Ascending aorta (tissue), 2 donors: ENCODE measurements around the gene DMD. TPM values are rescaled to one million over a fixed set of nuclear protein-coding genes. Genes with fewer than 3 reads are reported as not detected.

Experiments used
- DNase-seq, 2 donors: peaks; one replicate each; pipeline ENCODE4 v3.0.0-alpha.2; 2019; ENCODE audit warnings: low spot score in 2 of 2
- H3K27ac ChIP-seq, 2 donors: fragments of 200-600 bp; sonication (generic); one replicate each; pipeline ENCODE4 v1.5.1; 2016 to 2017; ENCODE audit warnings: mild to moderate bottlenecking in 1 of 2
- H3K27me3 ChIP-seq: fragments of 200-600 bp; sonication (generic); one replicate; pipeline ENCODE4 v1.5.1; 2017
- H3K36me3 ChIP-seq, 2 donors: fragments of 200-600 bp; sonication (generic); one replicate each; pipeline ENCODE4 v1.5.1; 2016
- H3K4me1 ChIP-seq, 2 donors: fragments of 200-600 bp; sonication (generic); one replicate each; pipeline ENCODE4 v1.5.1; 2016 to 2017; ENCODE audit warnings: mild to moderate bottlenecking in 1 of 2
- H3K4me3 ChIP-seq, 2 donors: fragments of 200-600 bp; sonication (generic); one replicate each; pipeline ENCODE4 v1.5.1; 2016 to 2017; ENCODE audit warnings: mild to moderate bottlenecking in 1 of 2
- H3K9me3 ChIP-seq, 2 donors: fragments of 200-600 bp; sonication (generic); one replicate each; pipeline ENCODE4 v1.5.1; 2016
- CTCF ChIP-seq, 3 experiments: fragments of 200-600 bp in 2 of 3; fragments of 450-650 bp in 1 of 3; sonication (generic) in 2 of 3; IDR thresholded peaks; one replicate each; pipeline ENCODE4 v1.5.1; 2016 to 2019; ENCODE audit warnings: antibody characterized with exemption in 3 of 3, mild to moderate bottlenecking in 1 of 3, moderate library complexity in 1 of 3
- intact Hi-C: fragments of 100-400 bp; cut with DNase I; formaldehyde crosslinking; loops from one replicate; pipeline ENCODE4 v1.15.1; 2023
- total RNA-seq: library from RNA; depleted of rRNA; stranded (reverse); fragments of >200 nt; gene quantifications from one replicate; pipeline ENCODE4 v1.1.0, GENCODE V29; 2016

Gene DMD
- total RNA-seq, 1 donor from 2014 or later = 40.0 TPM

- no peaks in the 10 kb centered on the region for H3K27me3 ChIP-seq
- H3K9me3 ChIP-seq = no peaks in the 10 kb centered on the region
- intact Hi-C loops = no loop called here
- no peaks in the 10 kb centered on the region for H3K4me1 ChIP-seq
- peak overlapping the region; percentile 2 to 20 for H3K27ac ChIP-seq
- H3K4me3 ChIP-seq = no peak overlapping the region
- no peaks in the 10 kb centered on the region for H3K36me3 ChIP-seq
- DNase-seq = no peak
- TF ChIP-seq CTCF (IDR thresholded peaks at IDR 0.05) = no peak
These were observed 1280.1 kb downstream of the DMD start for GRCh38 chrX:31931225-31931624.

DNA sequence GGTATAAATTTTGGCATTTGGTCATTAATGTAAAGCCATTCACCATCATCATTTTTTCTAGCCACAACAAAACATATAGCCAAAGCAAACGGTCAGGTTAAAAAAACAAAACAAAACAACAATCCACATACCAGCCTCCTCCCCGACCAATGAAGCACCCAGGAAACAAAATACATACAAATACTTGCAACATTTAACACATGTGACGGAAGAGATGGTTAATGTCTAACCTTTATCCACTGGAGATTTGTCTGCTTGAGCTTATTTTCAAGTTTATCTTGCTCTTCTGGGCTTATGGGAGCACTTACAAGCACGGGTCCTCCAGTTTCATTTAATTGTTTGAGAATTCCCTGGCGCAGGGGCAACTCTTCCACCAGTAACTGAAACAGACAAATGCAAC lies 1282.0 kb downstream of the DMD start:
- no peaks in the 10 kb centered on the region for H3K36me3 ChIP-seq
- no peak overlapping the region for H3K27ac ChIP-seq
- no peaks in the 10 kb centered on the region for H3K4me1 ChIP-seq
- intact Hi-C loops = no loop called here
- DNase-seq = no peak
- H3K4me3 ChIP-seq = no peak overlapping the region
- H3K9me3 ChIP-seq = no peaks in the 10 kb centered on the region
- no peaks in the 10 kb centered on the region for H3K27me3 ChIP-seq
- TF ChIP-seq CTCF (IDR thresholded peaks at IDR 0.05) = no peak

DNA sequence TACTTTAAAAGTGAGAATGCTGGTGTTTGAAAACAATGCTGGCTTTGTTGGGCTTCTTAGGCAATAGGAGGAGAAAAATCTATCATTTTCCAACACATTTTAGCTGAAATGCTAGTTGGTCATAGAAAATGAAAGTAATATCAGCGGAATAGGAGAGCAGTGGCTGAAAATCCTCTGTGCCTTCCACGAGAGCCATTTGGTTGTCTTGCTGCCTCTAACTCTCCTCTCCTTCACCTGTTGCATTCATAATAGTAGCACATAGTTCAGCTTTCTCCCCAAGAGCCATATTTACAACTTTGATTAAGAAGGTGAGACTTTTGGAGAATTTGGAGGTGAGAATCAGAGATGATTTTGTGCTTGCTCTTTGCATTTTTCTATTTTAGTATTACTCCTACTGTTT lies 1290.1 kb downstream of the DMD start:
- DNase-seq = no peak
- intact Hi-C loops = no loop called here
- H3K4me3 ChIP-seq = no peak overlapping the region
- H3K27me3 ChIP-seq = no peaks in the 10 kb centered on the region
- no peak overlapping the region for H3K27ac ChIP-seq
- H3K36me3 ChIP-seq = no peaks in the 10 kb centered on the region
- no peaks in the 10 kb centered on the region for H3K9me3 ChIP-seq
- TF ChIP-seq CTCF (IDR thresholded peaks at IDR 0.05) = no peak
- no peaks in the 10 kb centered on the region for H3K4me1 ChIP-seq

- Histone ChIP-seq H3K27me3 (no peaks in the 10 kb centered on the region), H3K4me3 (no peak overlapping the region), H3K27ac (no peak overlapping the region), H3K4me1 (peaks cover 0 to 3% of the 10 kb centered on the region in 2 donors), H3K36me3 (no peaks in the 10 kb centered on the region), H3K9me3 (no peaks in the 10 kb centered on the region)
- no peak for TF ChIP-seq CTCF (IDR thresholded peaks at IDR 0.05)
- no peak for DNase-seq
- intact Hi-C loops = no loop called here
These were observed 1301.3 kb downstream of the DMD start for GRCh38 chrX:31909850-31910572.

DNA sequence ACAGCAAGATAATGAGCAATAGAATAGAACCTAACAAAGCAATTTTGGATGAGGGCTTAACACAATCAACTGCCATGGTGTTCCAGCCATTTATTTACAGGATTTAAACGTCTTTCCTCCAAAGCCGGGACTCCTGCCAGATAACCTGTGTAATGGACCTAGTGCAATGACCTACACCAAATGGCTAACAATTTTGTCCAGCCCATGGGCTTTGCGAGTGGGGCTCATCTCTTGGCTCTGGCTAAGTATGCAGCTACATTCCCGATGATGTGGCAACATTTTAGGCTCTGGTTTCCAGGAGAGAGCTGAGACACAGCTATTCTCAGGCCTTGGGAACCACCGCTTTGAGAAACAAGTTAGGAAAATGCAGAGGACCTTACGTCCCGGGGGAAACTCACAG lies 1317.2 kb downstream of the DMD start:
- no peaks in the 10 kb centered on the region for H3K4me1 ChIP-seq
- H3K9me3 ChIP-seq = no peaks in the 10 kb centered on the region
- DNase-seq = no peak
- TF ChIP-seq CTCF (IDR thresholded peaks at IDR 0.05) = no peak
- H3K27me3 ChIP-seq = no peaks in the 10 kb centered on the region
- no peak overlapping the region for H3K4me3 ChIP-seq
- intact Hi-C loops = no loop called here
- no peak overlapping the region for H3K27ac ChIP-seq
- H3K36me3 ChIP-seq = no peaks in the 10 kb centered on the region

DNA sequence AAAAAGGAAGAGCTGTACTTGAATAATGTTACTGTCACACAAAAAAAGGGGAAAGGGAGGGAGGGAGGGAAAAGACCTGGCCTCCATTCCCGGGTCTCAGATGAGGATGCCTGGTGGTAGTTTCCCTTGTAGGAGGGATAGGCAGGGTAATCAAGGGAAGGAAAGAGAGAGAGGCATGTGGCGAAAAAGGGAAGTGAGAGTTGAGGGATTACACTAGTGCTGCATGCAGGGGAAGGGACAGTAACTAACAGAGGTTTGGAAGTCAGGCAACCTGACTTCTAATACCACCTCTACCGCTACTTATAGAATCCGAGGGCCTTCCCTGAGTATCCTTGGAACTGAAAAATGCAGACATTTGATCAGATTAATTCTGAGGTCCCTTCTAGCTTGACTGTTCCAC lies 1317.8 kb downstream of the DMD start:
- no peaks in the 10 kb centered on the region for H3K36me3 ChIP-seq
- H3K27ac ChIP-seq = no peak overlapping the region
- intact Hi-C loops = no loop called here
- H3K9me3 ChIP-seq = no peaks in the 10 kb centered on the region
- no peak overlapping the region for H3K4me3 ChIP-seq
- H3K4me1 ChIP-seq = no peaks in the 10 kb centered on the region
- no peak for DNase-seq
- TF ChIP-seq CTCF (IDR thresholded peaks at IDR 0.05) = no peak
- H3K27me3 ChIP-seq = no peaks in the 10 kb centered on the region
